GM12801 (cell line): ENCODE data around the gene CUL9.
A peak's percentile ranks its signal among the peaks of the same experiment; 100 is the strongest.

Source experiments
- CTCF ChIP-seq: IDR thresholded peaks from one replicate; pipeline ENCODE4 v1.5.1; 2011; ENCODE audit warnings: control low read depth; ENCODE audit not compliant: insufficient read length; ENCODE audit errors: extremely low read depth

The CUL9 gene

GRCh38 chr6:43261198-43261597 lies 79.2 kb downstream of the CUL9 start:
- TF ChIP-seq CTCF, result no peak

- no peak for TF ChIP-seq CTCF
Observed at GRCh38 chr6:43262000-43262779, 80.2 kb downstream of the CUL9 start.

GRCh38 chr6:43262780-43263313 lies 80.9 kb downstream of the CUL9 start:
- TF ChIP-seq CTCF, result no peak

GRCh38 chr6:43263314-43264178 lies 81.5 kb downstream of the CUL9 start:
- TF ChIP-seq CTCF, result peak; percentile 44

- TF ChIP-seq CTCF, result no peak
Observed at GRCh38 chr6:43264599-43265145, 82.7 kb downstream of the CUL9 start.

- TF ChIP-seq CTCF, result no peak
Observed at GRCh38 chr6:43265564-43265963, 83.6 kb downstream of the CUL9 start.

- no peak for TF ChIP-seq CTCF
Observed at GRCh38 chr6:43267619-43268354, 85.8 kb downstream of the CUL9 start.
